ENCODE data around the gene SMIM31.
A peak's percentile ranks its signal among the peaks of the same experiment; 100 is the strongest.

SMIM31 gene

GRCh38 chr4:164753873-164754488 is at the start of gene SMIM31:
Gene SMIM31 (plus strand): TSS chr4:164754131. CDS start chr4:164770444, 16,313 bp downstream.
- DNase-seq: no peak

DNA sequence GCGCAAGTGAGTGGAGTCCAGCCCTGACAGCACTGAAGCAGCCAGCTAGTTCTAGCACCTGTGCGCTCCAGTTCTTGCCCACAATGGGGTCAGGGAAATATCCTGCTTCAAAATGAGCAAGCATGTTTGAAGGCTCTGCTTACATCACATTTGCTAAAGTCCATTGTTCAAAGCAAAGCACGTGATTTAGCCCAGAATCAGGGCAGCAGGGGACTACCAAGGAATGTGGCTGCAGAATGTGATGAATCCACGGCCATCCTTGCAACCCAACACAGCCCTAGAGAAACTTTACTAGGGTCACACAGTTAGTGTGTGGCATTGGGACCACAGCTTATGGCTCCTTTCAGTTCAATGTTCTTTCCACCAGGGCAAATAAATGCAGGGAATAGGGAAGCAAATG is 47.3 kb upstream of the SMIM31 start:
- DNase-seq: no peak

GRCh38 chr4:164716901-164717300 is 37.0 kb upstream of the SMIM31 start:
- no peak for DNase-seq

DNA sequence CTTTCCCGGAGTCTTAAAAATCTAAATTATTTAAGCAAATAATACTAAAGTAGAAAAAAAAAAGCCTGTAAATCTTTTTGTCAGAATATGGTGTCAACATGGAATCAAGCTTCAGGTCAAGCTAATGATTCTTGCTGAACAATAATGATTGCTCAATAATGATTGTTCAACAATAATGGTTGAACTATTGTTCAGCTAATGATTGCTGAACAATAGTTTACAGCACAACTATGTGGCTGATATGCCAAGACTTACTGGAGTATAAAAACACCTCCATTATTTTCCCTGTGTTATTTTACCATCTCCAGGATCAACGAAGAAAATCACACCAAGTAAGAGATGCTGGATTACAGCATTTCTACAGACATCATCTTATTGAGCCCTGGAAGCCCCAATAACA is 35.1 kb upstream of the SMIM31 start:
- no peak for DNase-seq

- DNase-seq: no peak
Measured at GRCh38 chr4:164725066-164725465, 28.9 kb upstream of the SMIM31 start.

DNA sequence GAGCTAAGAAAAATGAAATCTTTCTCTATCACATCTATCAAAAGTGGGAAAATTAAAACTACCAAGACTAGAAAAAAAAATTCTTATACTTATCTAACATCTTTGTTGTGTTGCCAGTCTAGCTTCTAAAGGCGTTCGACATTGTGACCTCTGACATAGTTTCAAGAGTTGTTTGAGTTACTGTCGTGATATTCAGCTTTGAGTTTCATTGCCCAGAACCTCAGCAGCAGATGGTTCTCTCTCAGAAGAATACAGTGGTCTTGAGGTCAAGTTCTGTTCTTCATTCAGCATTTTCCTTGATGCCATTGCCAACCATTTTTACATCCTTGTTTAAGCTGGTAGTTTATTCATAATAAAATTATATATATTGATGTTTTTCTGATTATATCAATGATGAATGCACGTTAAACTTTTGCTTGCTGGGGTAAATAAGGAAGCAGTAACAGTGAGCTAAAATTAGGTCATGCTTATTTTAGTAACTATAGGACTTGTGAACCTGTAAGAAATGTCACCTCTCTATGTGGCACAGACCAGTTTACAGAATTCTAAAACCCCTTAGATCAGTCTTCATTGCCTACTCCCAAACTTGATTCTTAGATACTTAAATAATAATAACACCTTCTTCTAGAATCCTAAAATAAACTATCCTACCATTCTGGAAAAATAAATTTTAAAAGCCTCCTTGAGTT is 23.1 kb upstream of the SMIM31 start:
- DNase-seq: no peak

GRCh38 chr4:164731827-164732474 is 22.0 kb upstream of the SMIM31 start:
- peak; percentile 34 for DNase-seq

GRCh38 chr4:164734484-164734883 is 19.4 kb upstream of the SMIM31 start:
- no peak for DNase-seq

DNA sequence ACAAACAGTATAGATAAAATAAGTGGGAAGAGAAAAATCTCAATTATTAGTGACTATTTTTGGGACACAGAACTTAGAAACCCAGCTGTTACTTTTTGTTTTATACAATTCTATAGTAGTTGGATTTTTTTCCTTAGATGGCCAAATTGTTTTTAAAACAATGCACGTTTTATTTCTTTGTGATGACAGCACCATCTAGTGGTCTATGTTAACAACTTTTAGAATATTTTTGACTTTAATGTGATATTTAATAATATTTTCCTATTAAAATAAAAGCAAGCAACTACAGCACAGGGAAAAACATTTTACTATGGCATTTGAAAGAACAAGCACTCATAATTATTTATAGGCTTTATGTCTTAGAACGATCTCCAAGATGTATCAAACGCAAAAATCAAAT is 5.6 kb upstream of the SMIM31 start:
- DNase-seq: peak; percentile 6

- DNase-seq: no peak
Measured at GRCh38 chr4:164755432-164755831, 1.5 kb downstream of the SMIM31 start.

- no peak for DNase-seq
Measured at GRCh38 chr4:164756686-164757085, 2.8 kb downstream of the SMIM31 start.

DNA sequence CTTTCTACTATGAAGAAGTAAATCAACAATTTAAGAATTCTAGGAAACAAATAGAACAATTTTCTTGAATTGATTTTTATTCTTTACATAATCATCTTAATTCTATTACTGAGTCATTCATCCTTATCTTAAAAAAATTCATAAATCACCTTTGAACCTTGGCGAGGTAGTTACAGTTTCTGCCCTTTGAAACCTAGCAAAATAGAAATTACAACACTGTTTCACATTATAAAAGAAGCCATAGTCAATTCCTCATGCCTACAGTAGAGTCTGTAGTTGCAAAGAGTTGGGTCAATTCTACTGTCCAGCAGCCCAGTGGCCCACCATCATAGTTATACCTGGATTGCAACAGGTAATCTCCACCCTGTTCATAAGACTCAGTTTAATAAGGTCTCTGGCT is 7.3 kb downstream of the SMIM31 start:
- no peak for DNase-seq

- no peak for DNase-seq
Measured at GRCh38 chr4:164761746-164762275, 7.9 kb downstream of the SMIM31 start.

DNA sequence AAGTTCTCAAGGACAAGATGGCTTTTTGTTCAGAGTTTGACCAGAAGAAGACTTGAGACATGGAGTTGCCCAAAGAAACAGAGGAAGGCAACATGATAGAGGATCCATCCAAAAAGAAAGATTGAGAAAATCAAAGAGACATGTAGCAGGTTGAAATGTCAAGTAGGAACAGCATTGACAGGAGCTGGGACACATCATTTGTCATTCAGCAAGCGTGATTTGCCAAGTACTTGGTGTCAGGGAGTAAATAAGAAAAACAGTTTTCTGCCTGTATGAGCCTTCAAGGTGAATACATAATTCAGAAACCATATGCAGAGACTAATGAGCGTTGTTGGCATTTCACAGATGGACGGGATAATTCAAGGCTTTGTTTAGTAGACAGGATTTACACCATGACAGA is 11.2 kb downstream of the SMIM31 start:
- no peak for DNase-seq

DNA sequence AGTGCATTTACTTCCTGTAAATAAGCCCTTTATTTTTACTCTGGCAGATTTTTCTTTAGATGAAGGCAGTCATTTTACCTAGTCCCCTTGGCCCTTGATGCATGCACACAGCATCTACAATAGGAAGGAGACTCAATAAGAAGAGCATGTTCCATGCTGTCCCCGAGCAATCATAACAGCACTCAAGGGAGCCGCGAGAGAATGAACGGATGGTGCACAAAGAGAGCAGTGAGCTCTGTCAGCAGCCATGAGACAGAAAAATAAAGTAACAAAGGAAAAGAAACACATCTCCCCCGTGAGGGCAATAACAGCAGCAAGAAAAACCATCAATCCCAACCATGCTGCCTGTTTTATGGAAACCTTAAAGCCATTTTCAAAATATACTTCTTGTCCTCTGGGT is 11.9 kb downstream of the SMIM31 start:
- no peak for DNase-seq

- no peak for DNase-seq
Measured at GRCh38 chr4:164768516-164768915, 14.6 kb downstream of the SMIM31 start.

DNA sequence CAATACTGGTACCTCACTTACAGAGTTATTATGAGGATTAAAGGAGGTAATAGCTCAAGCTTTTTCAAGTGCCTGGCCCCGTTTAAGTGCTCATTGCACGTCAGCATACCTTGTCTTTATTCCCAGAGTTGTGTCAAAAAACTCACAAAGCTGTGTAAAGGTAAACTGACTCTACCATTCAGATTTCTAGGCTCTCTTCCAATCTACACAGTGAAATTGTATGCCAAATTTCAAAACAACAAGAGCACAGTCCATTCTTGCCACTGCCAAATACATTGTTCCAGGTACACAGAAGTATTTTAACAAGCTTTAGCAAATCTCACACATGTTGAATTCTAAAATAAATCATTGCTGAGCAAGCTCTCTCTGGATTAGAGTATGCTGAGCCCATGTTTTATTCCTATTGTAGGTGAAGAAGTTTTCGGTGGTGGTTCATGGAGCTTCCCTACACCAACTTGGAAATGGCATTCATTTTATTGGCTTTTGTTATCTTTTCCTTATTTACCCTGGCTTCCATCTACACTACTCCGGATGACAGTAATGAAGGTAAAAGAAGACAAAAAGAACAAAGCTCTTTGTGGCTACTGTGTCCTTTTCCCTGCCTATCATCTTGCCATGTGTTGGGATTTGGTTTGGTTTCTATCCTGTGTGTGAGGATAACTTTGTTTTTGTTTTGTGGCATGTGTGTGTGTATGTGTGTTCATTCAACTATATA is 16.2 kb downstream of the SMIM31 start:
- no peak for DNase-seq

- DNase-seq: no peak
Measured at GRCh38 chr4:164771088-164771487, 17.2 kb downstream of the SMIM31 start.

- DNase-seq: no peak
Measured at GRCh38 chr4:164772076-164772475, 18.1 kb downstream of the SMIM31 start.

DNA sequence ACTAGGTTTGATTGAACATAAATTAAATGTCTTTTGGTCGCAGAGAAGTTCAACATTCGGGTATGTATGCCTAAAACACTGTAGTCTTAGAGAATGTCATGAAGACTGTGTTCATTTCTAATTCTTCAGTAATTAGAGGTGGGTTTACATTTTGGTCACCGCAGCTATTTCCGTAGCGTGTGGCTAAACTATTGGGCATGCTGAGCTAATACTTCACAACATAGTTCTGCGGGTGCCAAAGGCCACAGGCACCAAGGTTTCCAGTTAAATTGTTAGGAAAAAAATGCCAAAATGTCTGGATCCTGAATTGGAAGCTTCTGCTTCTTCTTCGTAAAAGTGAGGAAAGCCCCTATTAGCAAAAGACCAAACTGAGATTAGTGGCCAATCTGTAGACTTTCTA is 25.1 kb downstream of the SMIM31 start:
- no peak for DNase-seq

- peak; percentile 39 for DNase-seq
Measured at GRCh38 chr4:164779811-164780216, 25.9 kb downstream of the SMIM31 start.

GRCh38 chr4:164780839-164781238 is 26.9 kb downstream of the SMIM31 start:
- DNase-seq: no peak

DNA sequence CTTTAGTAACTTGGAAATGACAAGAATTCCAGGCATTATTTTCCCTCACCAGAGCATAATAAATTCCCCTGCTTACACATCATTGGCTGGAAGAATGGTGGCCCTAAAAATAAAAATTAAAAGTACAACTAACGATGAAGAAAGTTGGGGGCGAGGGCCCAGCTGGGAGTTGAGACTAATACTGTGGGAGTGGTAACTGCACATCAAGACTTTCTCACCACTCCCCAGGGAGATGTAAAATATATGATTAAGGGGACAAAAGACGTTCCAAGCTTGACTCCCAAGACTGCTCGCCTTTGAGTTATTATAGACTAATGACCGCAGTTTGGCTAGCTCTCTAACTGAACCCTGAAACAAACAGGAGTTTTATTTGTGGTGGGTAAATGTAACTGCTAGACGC is 30.0 kb downstream of the SMIM31 start:
- DNase-seq: no peak
